GM21825 (cell line): ENCODE results near the gene GRIA3.
"Not testable (repeated sequence)": the region's sequence is repeated elsewhere in the genome, so short reads cannot be mapped to it uniquely, and the experiment has no call there.

Source experiments
- ATAC-seq: cut with Tn5 transposase; IDR thresholded peaks from one replicate; pipeline ENCODE4 v1.9.1; 2021; ENCODE audit warnings: mild to moderate bottlenecking, moderate library complexity; ENCODE audit not compliant: unreplicated experiment

GRIA3 gene

DNA sequence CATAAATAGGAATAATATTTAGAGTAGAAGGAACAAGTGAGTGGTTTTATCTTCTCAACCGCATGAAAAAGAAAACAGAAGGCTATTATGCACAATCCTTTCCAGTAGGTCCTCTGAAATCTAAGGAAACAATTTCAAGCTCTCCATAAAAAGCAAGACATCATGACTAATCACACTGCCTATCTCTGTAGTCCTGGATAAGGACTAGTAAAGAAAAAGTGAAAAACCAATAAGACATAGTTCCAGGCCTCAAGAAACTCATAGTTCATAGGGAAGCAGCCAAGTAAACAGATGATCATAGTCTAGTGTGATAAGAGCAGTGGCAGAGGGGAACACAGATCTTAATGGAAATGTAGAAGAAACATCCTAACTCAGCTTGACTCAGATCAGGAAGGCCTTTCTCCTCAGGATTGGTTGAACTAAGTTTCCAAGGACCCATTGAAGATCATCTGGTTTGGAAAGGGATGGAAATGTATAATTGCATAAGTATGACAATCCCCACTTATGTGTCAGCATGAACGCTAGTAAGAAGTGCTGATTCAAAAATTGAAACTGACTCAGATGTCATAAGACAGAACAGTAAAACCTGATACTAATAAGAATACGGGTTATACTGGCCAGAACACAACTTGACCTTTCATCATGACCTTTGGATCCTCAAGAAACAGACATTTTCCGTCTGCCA is 155.3 kb downstream of the GRIA3 start:
- ATAC-seq: no peak

DNA sequence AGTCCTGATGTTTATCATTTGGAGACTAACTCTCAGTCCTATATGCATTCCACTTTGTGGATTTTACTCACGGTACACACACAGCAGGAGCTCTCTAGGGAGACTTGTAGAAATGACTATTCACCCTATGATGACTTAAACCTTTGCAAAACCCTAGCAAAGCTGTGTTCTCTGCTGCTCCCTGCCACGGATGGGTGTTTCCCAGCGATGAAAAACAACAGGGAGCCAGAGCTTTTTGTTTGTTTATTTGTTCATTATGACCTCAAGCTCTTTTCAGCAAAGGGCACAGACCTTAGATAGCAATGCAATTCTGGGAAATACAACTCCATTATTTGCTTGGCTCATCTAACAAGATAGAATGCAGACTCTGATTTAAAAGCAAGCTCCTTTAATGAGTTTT is 156.6 kb downstream of the GRIA3 start:
- ATAC-seq: no peak

DNA sequence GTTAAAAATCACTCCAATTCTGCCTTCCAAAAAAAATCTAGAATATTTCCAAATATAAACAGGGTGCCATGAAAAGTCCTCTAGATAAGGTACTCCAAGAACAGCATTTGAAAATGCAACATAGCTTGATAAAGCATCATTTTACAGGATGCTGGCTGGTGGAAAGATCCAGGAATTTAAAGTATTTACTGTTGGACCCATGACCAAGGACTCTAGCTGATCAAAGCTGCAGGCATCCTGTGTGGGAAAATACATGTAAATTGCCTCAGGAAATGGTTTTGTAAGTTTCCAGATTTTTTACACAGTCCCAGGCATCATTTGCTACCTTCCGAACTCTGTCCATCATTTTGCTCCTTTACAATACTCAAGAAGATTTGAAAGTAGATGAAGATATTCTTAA is 164.4 kb downstream of the GRIA3 start:
- ATAC-seq: no peak

DNA sequence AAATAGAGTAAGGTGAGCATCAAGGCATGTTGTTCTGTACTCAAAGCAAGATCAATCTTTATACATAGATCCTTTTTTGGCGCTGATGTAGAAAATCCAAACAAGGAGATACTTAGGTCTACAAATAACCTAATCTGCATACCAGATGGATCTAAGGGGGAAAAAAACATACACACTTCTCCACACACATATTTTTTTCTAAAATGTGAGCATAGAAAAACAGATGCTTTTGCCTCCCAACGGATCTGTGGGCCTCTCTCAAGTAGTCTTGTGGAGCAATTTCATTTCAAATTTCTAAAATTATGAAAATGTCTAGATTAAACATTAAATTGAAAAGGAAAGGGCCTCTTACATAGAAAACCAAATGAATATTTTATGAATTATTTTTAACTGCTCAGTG is 166.1 kb downstream of the GRIA3 start:
- ATAC-seq: no peak

DNA sequence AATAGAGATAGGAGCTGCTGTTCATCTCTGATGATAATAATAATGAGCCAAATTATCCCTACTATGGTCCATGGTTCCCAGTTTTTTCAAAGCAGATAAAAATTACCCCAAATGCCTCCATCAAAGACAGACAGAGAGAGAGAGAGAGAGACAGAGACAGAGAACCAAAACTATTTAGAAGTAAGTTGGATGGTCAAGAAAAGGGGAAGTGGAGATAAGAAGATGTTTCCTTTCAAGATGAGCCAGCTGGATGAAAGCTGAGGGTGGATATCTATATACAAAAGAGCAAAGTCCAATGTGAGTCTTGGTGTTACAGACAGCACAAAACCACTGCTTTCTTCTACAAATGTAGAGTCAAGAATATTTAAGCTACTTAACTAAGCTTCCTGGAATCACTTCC is 173.9 kb downstream of the GRIA3 start:
- ATAC-seq: peak; percentile 88

DNA sequence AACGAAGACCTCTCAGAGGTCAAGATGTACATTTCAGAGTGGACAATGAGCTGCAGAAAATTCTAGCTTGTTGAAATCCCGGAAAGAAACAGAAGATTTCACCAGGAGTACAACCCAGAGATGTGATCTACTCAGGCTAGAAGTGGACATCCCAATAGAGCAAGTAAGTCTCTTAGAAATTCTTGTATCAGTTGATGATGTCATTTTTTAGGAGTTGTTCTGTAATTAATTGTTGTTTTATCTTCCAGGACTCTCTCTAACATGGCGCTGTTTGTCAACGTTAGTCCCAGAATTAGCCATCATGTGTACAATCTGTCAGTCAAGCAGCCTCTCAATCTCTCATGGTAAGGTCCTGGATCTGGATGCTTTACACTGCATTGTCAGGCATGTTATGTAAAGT is 174.4 kb downstream of the GRIA3 start:
- ATAC-seq: no peak

DNA sequence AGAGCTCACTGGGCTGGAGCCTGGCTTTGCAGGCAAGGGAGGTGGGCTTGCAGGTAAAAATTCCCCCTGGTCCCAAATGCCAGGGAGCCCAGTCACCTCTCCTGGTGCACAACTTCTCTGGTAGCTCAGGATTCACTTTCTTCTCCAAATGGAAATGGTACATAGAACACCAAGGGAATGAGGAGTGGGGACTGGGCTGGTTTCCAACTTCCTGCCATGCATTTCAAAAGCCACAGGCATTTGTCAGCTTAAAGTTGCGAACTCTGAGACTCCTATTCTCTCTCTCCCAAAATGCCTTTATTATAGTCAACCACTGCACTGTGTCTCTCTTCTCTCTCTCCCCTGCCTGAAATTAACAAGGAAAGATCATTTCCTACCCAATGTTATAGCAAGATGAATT is 177.3 kb downstream of the GRIA3 start:
- no peak for ATAC-seq

DNA sequence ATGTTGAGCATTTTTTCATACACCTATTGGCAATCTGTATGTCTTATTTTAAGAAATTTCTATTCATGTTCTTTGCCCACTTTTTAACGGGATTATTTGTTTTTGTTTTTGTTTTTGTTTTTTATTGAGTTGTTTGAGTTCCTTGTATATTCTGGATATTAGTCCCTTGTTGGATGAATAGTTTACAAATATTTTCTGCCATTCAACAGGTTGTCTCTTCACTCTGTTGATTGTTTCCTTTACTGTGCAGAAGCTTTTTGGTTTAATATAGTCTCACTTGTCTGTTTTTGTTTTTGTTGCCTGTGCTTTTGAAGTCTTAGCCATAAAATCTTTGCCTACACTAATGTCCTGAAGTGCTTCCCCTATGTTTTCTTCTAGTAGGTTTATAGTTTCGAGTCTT is 202.1 kb downstream of the GRIA3 start:
- ATAC-seq: not testable (repeated sequence)

DNA sequence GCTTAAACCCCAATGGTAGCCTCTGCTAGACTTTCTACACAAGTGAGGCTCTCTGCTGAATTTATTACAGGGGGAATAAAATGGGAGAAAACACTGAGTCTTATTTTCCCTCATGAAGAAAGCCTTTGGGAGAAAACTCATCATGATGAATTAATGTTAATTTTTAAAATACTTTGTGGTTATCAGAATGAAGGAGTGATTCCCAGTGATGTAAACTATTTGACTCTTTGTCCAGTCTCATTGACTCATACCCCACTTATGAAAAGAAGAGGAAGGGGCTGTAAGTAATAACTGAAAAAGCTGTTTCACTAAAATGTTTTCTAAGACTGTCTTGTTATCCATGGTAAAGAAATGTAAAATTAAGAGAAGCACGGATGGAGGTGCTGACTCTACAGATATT is 208.8 kb downstream of the GRIA3 start:
- ATAC-seq: no peak

DNA sequence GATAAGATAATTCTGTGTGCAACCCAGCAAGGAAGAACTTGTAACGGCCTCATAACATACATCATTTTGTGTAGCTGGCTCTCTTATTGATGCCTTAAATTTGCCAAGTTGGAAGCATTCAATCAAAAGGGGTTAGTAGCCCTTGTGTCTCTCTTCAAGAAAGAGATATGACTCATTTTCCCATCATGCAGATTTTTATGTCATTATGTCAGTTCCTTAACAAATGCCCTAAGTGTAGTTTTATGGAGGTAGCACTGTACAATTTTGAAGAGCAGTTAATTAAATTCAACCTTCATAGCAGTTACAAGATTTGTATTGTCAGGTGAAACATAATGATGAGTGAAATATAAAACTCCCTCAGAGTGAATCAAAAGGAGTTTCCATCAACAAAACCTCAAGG is 215.6 kb downstream of the GRIA3 start:
- no peak for ATAC-seq

DNA sequence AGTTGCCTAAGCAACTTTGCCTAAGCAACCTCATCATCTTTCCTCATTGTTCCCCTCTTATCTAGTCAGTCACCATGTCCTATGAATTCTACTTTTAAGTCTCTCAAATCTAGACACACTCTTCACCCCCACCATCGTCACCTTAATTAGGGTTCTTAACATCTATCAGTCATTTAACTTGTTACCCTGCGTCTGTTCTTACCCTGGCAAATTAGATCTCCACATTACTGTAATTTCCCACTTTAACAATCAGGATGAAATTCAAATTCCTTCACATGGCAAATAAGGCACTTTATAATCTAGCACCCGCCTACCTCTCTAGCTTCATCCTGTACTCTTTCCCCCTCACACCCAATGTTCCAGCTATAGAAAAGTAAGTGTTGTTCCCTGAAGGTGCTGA is 221.2 kb downstream of the GRIA3 start:
- no peak for ATAC-seq

DNA sequence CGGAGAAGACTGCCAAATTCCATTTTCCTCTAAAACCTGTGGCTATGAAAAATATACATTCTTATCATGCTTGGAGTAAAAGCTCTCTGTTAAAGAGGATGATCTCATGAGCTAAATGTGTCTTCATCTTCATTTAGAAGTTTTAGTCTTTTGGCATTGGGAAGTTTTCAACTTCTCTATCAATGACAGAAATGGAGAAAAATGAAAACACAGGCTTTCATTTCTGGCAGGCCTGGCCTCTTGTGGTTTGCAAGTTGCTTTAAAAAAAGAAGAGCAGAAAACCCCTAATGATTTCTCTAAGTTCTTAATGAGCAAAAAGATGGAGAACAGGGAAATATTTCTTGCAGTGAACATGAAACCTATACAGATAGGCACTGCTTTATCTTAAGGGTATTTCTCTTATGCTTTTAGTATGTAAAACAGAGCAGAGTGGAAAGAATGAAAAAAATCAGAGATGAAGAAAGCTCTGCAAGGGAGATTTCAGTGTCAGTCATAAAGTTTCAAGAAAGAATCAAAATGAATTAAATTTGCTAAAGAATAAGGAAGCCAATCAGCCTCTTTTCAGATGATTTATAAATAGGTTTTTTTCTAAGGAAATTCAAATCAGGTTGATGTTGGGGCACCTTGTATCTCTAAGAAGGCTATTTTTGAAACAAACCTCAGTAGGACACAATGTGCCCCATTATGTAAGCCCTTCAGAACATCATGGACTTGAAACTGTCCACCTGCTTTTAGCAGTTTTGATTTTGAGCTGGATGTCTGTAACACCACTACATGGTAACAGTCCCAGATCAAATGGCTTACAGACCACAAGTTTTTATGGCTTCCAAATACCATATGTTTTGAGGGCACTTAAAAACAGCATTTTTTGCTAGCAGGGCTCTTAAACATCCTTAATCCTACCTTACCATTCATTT is 225.0 kb downstream of the GRIA3 start:
- peak; percentile 37 for ATAC-seq

DNA sequence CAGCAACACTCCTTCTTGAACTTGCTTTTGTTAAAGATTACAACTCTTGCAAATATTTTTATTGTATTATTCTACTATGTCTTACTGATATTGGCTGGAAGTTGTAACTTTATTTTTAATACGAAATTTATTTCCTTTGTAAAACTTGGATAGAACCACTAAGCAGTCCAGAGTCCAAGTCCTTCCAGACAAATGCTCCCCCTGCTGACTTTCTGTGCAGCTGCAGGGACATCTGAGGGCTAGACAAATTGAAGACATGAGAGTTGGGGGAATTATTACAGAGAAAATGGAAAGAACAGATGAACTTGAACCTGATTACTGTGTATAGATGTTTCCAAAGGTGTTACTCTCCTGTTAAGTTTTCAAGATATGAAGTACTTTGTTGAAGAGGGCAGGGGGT is 238.8 kb downstream of the GRIA3 start:
- peak; percentile 47 for ATAC-seq

DNA sequence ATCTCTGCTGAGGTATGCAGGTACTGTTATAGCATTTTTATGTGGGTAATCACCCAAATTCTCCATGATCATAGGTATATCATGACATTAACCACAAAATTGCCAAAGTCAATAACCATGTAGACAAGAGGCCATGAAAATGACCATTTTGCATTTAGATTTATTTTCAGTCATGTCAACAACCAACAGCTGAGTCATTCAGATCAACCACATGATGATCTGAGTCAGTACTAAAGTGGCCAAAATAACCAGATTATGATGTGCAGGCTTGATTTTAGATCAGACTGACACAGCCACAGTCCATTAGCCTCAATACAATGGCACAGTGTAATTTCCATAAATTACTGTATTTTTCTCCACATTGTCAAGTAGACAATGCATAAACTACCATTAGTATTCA is 240.5 kb downstream of the GRIA3 start:
- peak; percentile 81 for ATAC-seq

DNA sequence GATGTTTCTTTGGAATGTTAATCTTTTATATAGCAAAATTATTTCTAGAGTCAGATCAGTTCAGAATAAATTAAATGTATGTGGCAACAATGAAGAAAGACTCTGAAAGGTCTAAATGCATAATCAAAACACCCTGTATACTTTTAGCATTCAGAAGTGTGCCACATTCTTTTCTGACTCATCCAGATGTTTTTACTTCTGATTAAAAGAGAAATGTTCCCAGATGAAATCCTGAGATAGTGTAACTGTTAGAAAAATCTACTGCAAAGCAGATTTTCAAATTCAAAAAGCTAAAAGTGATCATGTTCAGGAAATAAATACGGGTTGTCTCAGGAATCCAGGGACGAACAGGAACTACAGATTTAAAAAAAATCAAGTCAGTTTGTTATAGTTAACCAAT is 241.4 kb downstream of the GRIA3 start:
- no peak for ATAC-seq

DNA sequence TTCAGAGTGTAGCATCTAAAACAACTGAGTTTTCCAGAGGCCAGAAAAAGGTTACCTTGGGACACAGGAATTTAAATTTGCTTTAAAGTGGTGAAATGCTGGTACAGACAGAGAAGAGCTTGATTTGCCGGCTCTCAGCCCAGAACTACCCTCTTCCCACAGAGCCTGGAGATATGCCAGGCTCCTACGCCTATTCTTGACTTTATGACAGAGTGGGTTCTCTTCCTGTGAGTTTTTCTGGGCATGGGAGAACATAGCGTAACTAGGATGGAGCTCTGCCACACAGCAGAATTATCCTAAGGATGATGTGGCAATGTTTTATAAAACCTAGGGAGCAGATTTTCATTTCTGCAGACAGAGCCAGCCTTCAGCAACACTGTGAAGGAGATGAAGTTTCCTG is 241.8 kb downstream of the GRIA3 start:
- no peak for ATAC-seq

DNA sequence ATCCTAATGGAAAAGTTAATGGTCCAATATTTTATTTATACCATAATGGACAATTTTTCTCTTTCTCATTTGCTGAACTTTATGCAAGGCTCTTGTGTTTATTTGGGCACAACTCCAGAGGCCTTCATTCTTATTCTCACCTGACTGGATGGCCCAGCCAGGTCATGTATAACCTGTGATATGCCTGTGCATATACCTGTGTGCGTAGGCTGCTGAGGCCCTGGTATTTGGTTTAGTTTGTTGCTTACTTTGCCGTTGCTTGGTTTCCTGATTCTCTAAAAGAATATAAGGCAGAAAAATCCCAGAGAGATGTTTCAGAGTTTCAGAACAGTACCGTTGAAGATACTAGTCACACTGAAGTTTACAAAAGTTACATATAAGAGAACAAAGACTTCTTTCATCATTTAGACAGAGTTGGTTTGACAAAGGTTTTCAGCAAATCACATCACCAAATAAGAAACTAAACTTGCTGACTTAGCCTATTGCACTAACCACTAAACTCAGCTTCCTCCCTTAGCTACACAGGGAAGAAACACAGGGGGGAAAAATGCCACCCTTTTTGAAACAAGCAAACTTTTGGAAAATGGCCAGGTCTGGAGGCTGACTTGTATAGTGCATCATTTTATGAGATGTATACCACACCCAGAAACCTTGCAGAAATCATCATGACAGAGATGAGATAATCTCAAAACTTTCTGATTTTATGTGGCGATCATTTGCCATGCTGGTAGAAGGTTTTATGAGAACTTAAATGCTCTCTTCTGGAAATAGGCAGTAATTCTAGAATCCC is 248.5 kb downstream of the GRIA3 start:
- ATAC-seq: no peak

DNA sequence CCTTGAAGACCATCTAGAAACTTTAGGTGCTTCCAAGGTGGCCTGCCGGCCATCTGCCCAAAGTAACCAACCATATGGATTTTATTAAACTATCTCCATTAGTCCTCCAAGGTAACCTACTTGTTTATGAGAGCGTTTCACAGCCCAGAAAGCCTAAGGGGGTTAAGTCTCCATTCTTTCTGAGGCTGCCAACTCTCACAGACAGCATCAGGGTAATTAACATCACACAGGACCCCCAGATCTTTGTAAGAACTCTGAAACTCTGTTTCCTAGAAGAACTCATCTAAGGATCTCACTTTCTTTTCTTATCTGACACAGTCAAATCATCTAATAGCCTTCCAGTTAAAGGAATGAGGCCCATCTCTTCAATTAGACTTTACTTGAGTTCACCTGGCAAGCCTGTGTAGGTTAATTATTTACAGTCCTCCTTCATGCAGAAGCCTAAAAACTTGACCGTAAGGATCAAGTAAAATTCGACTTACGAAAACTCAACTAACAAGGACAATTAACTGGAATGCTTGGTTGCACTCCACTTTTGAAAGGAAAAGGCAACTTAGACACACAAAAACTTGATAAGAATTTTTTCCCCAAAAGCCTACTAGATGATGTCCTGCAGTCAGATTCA is 252.5 kb downstream of the GRIA3 start:
- no peak for ATAC-seq

DNA sequence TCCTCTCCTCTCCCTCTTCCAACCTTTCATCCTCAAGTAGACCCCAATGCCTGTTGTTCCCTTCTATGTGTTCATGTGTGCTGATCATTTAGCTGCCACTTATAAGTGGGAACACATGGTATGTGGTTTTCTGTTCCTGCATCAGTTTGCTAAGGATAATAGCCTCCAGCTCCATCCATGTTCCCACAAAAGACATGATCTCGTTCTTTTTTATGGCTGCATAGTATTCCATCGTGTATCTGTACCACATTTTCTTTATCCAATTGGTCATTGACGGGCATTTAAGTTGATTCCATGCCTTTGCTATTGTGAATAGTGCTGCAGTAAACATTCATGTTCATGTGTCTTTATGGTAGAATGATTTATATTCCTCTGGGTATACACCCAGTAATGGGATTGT is 255.8 kb downstream of the GRIA3 start:
- ATAC-seq: not testable (repeated sequence)

DNA sequence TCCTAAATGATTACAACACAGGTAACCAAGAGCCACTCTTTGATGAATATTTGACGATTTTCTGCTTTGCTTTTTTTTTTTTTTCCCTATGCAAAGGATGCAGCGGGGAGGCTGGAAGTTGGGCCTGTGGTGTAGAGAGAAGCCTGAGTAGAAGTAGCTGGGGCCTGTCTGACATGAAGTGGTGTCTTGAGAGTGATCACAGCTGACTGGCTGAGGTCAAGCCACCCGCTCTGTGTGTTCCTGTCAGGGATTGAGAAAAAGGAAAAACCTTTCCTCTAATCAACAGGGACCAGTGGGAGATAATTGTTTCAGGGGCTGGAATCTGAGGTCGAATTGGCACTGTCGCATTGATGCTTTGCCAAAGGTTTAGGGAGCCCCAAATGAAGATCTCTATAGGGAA is 258.7 kb downstream of the GRIA3 start:
- no peak for ATAC-seq

DNA sequence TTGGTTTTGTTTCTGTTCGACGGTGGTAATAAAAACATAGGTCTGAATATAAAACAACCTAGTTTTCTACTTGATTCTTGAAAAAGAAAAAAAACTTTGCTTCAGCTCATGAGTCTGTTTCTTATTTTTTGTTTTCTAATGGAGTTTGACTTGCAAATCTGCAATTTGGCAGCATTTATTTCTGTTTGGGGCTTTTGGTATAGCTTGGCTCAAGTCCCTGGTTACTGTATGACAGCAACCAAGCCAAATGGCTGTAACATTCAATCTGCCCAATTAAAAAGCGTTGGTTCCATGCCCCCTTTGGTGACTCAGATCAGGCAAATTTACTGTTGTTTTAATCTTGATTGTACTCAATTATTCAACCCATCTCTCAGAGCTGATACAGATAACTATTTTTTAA is 263.4 kb downstream of the GRIA3 start:
- no peak for ATAC-seq
